ENCODE results near the gene IQCE.
"Not testable (repeated sequence)": the region's sequence is repeated elsewhere in the genome, so short reads cannot be mapped to it uniquely, and the experiment has no call there.

IQCE gene

GRCh38 chr7:2607923-2608904, 49.4 kb downstream of the IQCE start:
- Histone ChIP-seq H3K27ac (peak overlapping the region; percentile 85), H3K27me3 (peaks cover 7% of the 10 kb centered on the region), H3K4me1 (ENCODE audit: control insufficient read depth in 1 of 2, insufficient read depth in 1 of 2, low read depth in 1 of 2, low read length in 1 of 2) (peaks cover 22 to 30% of the 10 kb centered on the region in 2 experiments), H3K36me3 (no peaks in the 10 kb centered on the region), H3K9me3 (no peaks in the 10 kb centered on the region), H3K4me3 (ENCODE audit: low read depth in 1 of 2, low read length in 1 of 2) (peak overlapping the region; percentile 54 to 58)
- no peak for TF ChIP-seq CTCF (IDR thresholded peaks at IDR 0.05)

DNA sequence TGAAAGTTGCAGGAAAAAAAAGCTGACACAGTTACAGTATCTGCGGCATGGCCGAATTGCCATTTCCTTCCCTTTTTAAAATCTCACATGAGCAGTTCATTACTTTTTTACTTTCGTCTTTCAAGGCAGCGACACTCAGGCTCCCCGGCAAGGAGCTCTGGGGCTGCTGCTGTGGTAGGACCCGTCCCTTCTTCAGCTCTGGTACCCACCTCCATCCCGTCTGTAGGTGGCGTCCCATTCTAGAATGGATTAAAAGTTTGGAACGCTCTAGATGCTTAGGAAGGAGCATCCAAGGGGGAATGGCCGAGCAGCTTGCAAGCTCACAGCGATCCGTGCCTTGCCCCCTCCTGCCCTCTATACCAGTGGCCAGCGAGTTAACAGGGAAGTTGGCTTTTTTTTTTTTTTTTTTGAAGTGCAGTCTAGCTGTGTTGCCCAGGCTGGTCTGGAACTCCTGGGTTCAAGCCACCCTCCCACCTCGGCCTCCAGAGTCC, 50.2 kb downstream of the IQCE start:
- Histone ChIP-seq H3K27ac (peak overlapping the region; percentile 85), H3K36me3 (no peaks in the 10 kb centered on the region), H3K4me1 (ENCODE audit: control insufficient read depth in 1 of 2, insufficient read depth in 1 of 2, low read depth in 1 of 2, low read length in 1 of 2) (peaks cover 22 to 30% of the 10 kb centered on the region in 2 experiments), H3K9me3 (no peaks in the 10 kb centered on the region), H3K4me3 (ENCODE audit: low read depth in 1 of 2, low read length in 1 of 2) (peak overlapping the region; percentile 54 to 58), H3K27me3 (peaks cover 7% of the 10 kb centered on the region)
- peak; percentile 27 for TF ChIP-seq CTCF (IDR thresholded peaks at IDR 0.05)

GRCh38 chr7:2609646-2610045, 50.9 kb downstream of the IQCE start:
- H3K36me3 ChIP-seq, H3K9me3 ChIP-seq: not testable (repeated sequence)
- Histone ChIP-seq H3K4me3 (ENCODE audit: low read depth in 1 of 2, low read length in 1 of 2) (peak overlapping the region; percentile 54 to 58), H3K4me1 (ENCODE audit: control insufficient read depth in 1 of 2, insufficient read depth in 1 of 2, low read depth in 1 of 2, low read length in 1 of 2) (peaks cover 22 to 30% of the 10 kb centered on the region in 2 experiments), H3K27ac (peak overlapping the region; percentile 85), H3K27me3 (peaks cover 12% of the 10 kb centered on the region)

GRCh38 chr7:2610466-2610865, 51.7 kb downstream of the IQCE start:
- Histone ChIP-seq H3K27me3 (peaks cover 12% of the 10 kb centered on the region), H3K27ac (no peak overlapping the region), H3K4me1 (ENCODE audit: control insufficient read depth in 1 of 2, insufficient read depth in 1 of 2, low read depth in 1 of 2, low read length in 1 of 2) (peaks cover 22 to 30% of the 10 kb centered on the region in 2 experiments), H3K9me3 (no peaks in the 10 kb centered on the region), H3K4me3 (ENCODE audit: low read depth in 1 of 2, low read length in 1 of 2) (no peak overlapping the region), H3K36me3 (no peaks in the 10 kb centered on the region)
- TF ChIP-seq CTCF (IDR thresholded peaks at IDR 0.05), result no peak

- peaks cover 22 to 30% of the 10 kb centered on the region in 2 experiments for H3K4me1 ChIP-seq (ENCODE audit: control insufficient read depth in 1 of 2, insufficient read depth in 1 of 2, low read depth in 1 of 2, low read length in 1 of 2)
- no peaks in the 10 kb centered on the region for H3K9me3 ChIP-seq
- peaks cover 12% of the 10 kb centered on the region for H3K27me3 ChIP-seq
- no peaks in the 10 kb centered on the region for H3K36me3 ChIP-seq
- H3K27ac ChIP-seq, result no peak overlapping the region
- no peak overlapping the region for H3K4me3 ChIP-seq (ENCODE audit: low read depth in 1 of 2, low read length in 1 of 2)
- no peak for TF ChIP-seq CTCF (IDR thresholded peaks at IDR 0.05)
These were observed 52.1 kb downstream of the IQCE start for GRCh38 chr7:2610898-2611297.

DNA sequence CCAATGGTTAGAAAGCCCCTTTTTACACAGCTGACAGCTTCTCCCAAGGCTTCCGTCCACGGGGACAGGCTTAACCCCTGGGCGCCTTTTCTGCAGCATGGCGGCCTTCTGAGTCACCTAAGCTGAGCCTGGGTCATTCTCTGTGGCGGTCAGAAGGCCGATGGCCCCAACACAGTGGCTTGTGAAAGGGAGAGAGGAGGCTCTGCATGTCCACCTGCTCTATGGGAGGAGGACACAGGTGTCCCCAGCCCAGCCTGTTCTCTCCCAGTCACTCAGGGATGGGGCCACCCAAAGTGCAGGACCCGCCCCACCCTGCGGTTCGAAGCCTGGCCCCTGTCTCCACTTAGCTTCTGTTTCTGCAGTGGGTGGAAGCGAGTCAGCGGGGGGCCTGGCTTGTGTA, 52.6 kb downstream of the IQCE start:
- TF ChIP-seq CTCF (IDR thresholded peaks at IDR 0.05), result no peak
- H3K4me3 ChIP-seq (ENCODE audit: low read depth in 1 of 2, low read length in 1 of 2), result no peak overlapping the region
- H3K9me3 ChIP-seq, result no peaks in the 10 kb centered on the region
- peaks cover 22 to 30% of the 10 kb centered on the region in 2 experiments for H3K4me1 ChIP-seq (ENCODE audit: control insufficient read depth in 1 of 2, insufficient read depth in 1 of 2, low read depth in 1 of 2, low read length in 1 of 2)
- H3K27me3 ChIP-seq, result peaks cover 12% of the 10 kb centered on the region
- no peak overlapping the region for H3K27ac ChIP-seq
- no peaks in the 10 kb centered on the region for H3K36me3 ChIP-seq
